GM12872 (cell line): ENCODE measurements around the gene NMNAT3.

Experiments used
- CTCF ChIP-seq: IDR thresholded peaks from 3 replicates; pipeline ENCODE4 v1.5.1; 2011; ENCODE audit warnings: low read depth, mild to moderate bottlenecking, low read length, moderate library complexity; ENCODE audit not compliant: insufficient read depth

The NMNAT3 gene

GRCh38 chr3:139554628-139555027, 123.1 kb downstream of the NMNAT3 start:
- no peak for TF ChIP-seq CTCF

GRCh38 chr3:139552632-139553365, 125.0 kb downstream of the NMNAT3 start:
- TF ChIP-seq CTCF: no peak

DNA sequence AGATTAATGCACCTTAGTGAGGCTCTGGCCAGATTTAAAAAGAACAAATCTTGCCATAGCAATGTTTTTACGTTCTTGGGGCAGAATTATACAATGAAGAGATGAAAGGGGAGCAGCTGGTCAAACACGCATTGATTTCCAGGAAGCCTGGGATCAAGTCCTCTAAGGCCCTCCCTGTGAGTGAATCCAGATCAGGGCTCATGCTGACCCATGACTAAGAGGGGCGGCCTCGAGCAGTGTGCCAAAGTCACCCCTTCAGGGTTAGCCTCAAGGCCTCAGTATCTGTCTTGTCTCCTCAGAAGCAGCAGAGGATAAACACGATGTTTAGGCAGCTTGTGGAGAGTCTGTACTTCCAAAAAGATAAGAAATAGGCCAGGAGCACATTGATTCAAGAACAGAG, 129.0 kb downstream of the NMNAT3 start:
- no peak for TF ChIP-seq CTCF

DNA sequence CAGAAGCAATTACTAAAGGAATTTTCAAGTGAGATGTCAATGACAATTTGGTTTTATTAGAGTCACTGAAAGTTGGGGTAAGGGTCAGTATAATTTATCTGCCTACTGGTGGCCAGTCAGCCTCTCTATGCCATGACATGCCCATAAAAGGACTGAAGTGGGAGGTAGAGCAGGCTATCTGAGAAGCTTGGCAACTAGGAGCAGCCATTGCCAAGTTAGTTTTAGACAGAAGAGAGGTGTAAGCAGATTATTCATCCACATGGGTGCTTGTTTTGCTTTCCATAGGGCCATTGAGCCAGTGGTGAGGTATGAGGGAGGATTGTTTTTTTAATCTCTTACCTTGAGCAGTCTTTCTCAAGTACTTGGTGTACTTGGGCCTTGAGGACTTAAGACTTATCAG, 130.1 kb downstream of the NMNAT3 start:
- no peak for TF ChIP-seq CTCF

GRCh38 chr3:139546772-139547171, 131.0 kb downstream of the NMNAT3 start:
- TF ChIP-seq CTCF: no peak

DNA sequence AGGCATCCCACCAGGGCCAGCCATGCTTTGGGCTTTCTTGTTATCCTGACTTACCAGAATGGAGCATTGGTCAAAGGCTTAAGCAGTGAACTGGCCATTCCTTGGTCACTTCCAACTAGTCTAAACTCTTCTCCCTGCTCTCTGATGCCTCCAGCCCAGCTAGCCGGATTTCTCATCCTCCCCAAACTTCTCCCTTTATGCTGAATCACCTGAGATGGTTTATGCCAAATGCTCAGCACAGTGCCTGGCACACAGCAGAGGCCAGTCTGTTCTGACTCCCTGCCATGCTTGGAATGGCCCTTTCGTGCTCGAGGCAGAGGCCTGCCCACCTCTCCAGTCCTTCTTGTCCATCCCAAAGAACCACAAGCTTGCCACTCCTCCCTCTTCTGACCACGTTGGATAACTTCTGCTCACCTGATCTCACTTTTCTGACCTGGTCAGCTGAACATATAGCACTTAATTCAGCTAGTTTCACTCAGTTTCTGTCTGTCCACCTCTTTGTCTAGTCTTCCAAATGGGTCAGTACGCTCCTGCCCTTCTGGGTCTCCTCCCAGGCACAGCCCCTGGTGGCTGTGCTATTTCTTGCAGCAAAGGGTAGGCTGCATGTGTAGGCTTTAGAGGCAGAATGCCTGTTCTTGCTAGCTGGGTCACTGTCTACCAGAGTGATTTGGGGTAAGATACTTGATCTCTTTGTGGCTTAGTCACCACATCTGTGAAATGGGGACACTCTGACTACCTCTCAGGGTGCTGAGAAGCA, 136.1 kb downstream of the NMNAT3 start:
- no peak for TF ChIP-seq CTCF

GRCh38 chr3:139540651-139541531, 136.9 kb downstream of the NMNAT3 start:
- no peak for TF ChIP-seq CTCF
